Endothelial cell of umbilical vein (primary cell): Measurements from ENCODE around the gene CYSLTR2. TPM values are rescaled to one million over a fixed set of nuclear protein-coding genes. Genes with fewer than 3 reads are reported as not detected.

Source experiments
- BruUV-seq: library from RNA; stranded (reverse); fragments of 400-500 nt; replicated peaks from 2 replicates; lab custom pipeline; 2021; lab: Mats Ljungman, UMichigan
- CTCF ChIA-PET: fragments of 300-600, 350-600 bp; sonication (Branson Sonifier 250); formaldehyde crosslinking; loops from one replicate; lab custom pipeline; 2021; ENCODE audit warnings: antibody characterized with exemption, inconsistent platforms; lab: Charles Lee
- POLR2A ChIA-PET: fragments of 300-600, 350-600 bp; sonication (Branson Sonifier 250); formaldehyde crosslinking; loops from one replicate; lab custom pipeline; 2021; ENCODE audit warnings: antibody characterized with exemption, inconsistent platforms; lab: Charles Lee
- DNase-seq: peaks from one replicate; pipeline ENCODE4 v3.0.0-alpha.2; 2011; ENCODE audit warnings: low read depth, low spot score
- FAIRE-seq: peaks from 2 replicates; lab custom pipeline; 2011; peaks lifted over from hg19 to GRCh38; lab: Jason Lieb, UNC
- H2AFZ ChIP-seq: 2 replicates; pipeline ENCODE4 v1.6.0; 2012; ENCODE audit warnings: low read depth, low read length, control low read depth, inconsistent platforms
- H3K27ac ChIP-seq: 2 replicates; pipeline ENCODE4 v1.5.1; 2011; ENCODE audit warnings: low read depth, mild to moderate bottlenecking, control low read depth, low read length, moderate library complexity; ENCODE audit not compliant: insufficient read depth
- H3K27me3 ChIP-seq, 2 experiments: 2 replicates each; pipeline versions ENCODE4 v1.6.0 to v1.6.1; 2011; ENCODE audit warnings: low read length in 2 of 2, mixed read lengths in 1 of 2; ENCODE audit not compliant: control insufficient read depth in 2 of 2, insufficient read depth in 2 of 2
- H3K36me3 ChIP-seq, 2 experiments: 2 replicates in 1 of 2; 3 replicates in 1 of 2; pipeline ENCODE4 v1.5.1; 2011; ENCODE audit warnings: low read length in 2 of 2, mild to moderate bottlenecking in 1 of 2, moderate library complexity in 1 of 2; ENCODE audit not compliant: control insufficient read depth in 2 of 2, insufficient read depth in 2 of 2; ENCODE audit errors: extremely low read depth in 1 of 2
- H3K4me1 ChIP-seq: 3 replicates; pipeline ENCODE4 v1.5.1; 2011; ENCODE audit warnings: mild to moderate bottlenecking, low read length; ENCODE audit not compliant: control insufficient read depth, insufficient read depth; ENCODE audit errors: extremely low read depth
- H3K4me2 ChIP-seq: 2 replicates; pipeline ENCODE4 v1.6.1; 2011; ENCODE audit warnings: low read length, control low read depth, mixed read lengths; ENCODE audit not compliant: insufficient read depth
- H3K4me3 ChIP-seq, 3 experiments: fragments of 200-600 bp in 1 of 3; sonication (generic), shearing (Covaris generic) in 1 of 3; replicated peaks in 1 of 3; 2 replicates each; pipeline ENCODE4 v1.5.1; 2011 to 2016; ENCODE audit warnings: control low read depth in 3 of 3, low read length in 3 of 3, mild to moderate bottlenecking in 2 of 3, inconsistent platforms in 1 of 3, low read depth in 1 of 3, moderate library complexity in 1 of 3; ENCODE audit not compliant: insufficient read depth in 1 of 3
- H3K79me2 ChIP-seq: 2 replicates; pipeline ENCODE4 v1.6.0; 2012; ENCODE audit warnings: low read length, inconsistent platforms; ENCODE audit not compliant: control insufficient read depth, insufficient read depth
- H3K9ac ChIP-seq: replicated peaks from 2 replicates; pipeline ENCODE3; 2011; ENCODE audit warnings: low read length, control low read depth; ENCODE audit not compliant: insufficient read depth; ENCODE audit errors: extremely low read depth
- H3K9me1 ChIP-seq: replicated peaks from 3 replicates; pipeline ENCODE4 v1.6.0; 2011; ENCODE audit warnings: mild to moderate bottlenecking, low read length; ENCODE audit not compliant: control insufficient read depth, insufficient read depth; ENCODE audit errors: extremely low read depth
- H3K9me3 ChIP-seq: replicated peaks from 2 replicates; pipeline ENCODE4 v1.5.1; 2012; ENCODE audit warnings: low read length, inconsistent platforms; ENCODE audit not compliant: control insufficient read depth, insufficient read depth
- H4K20me1 ChIP-seq: replicated peaks from 2 replicates; pipeline ENCODE3; 2011; ENCODE audit warnings: mild to moderate bottlenecking, low read length; ENCODE audit not compliant: control insufficient read depth, insufficient read depth; ENCODE audit errors: extremely low read depth
- EZH2 ChIP-seq: IDR thresholded peaks from 2 replicates; pipeline ENCODE4 v1.6.1; 2012; ENCODE audit warnings: borderline replicate concordance, low read depth, mild to moderate bottlenecking, moderate library complexity, low read length, inconsistent platforms; ENCODE audit not compliant: severe bottlenecking
- FOS ChIP-seq: IDR thresholded peaks from 2 replicates; pipeline ENCODE4 v1.6.1; 2011; ENCODE audit warnings: mild to moderate bottlenecking, low read length, moderate library complexity, borderline replicate concordance; ENCODE audit not compliant: insufficient read depth
- GATA2 ChIP-seq: IDR thresholded peaks from 2 replicates; pipeline ENCODE4 v1.7.0; 2011; ENCODE audit warnings: low read depth, mild to moderate bottlenecking, moderate library complexity, mixed read lengths, low read length; ENCODE audit not compliant: insufficient read length, insufficient read depth
- JUN ChIP-seq: IDR thresholded peaks from 2 replicates; pipeline ENCODE4 v1.6.1; 2011; ENCODE audit warnings: borderline replicate concordance, low read depth; ENCODE audit not compliant: insufficient read length, insufficient read depth
- MYC ChIP-seq: IDR thresholded peaks from one replicate; pipeline ENCODE4 v1.6.1; 2011; ENCODE audit warnings: mild to moderate bottlenecking, low read depth, low read length
- POLR2A ChIP-seq: IDR thresholded peaks from 2 replicates; pipeline ENCODE4 v1.6.1; 2012; ENCODE audit warnings: low read depth, mild to moderate bottlenecking, control low read depth, low read length
- POLR2AphosphoS5 ChIP-seq: IDR thresholded peaks from 2 replicates; pipeline ENCODE4 v1.6.1; 2012; ENCODE audit warnings: low read depth, mild to moderate bottlenecking, control low read depth, low read length, moderate library complexity; ENCODE audit not compliant: insufficient read depth
- dilution Hi-C: fragments of 300-500 bp; cut with MboI; formaldehyde crosslinking; loops from one replicate; pipeline ENCODE4 v1.15.0; 2019; ENCODE audit warnings: low sequenced_read_pairs; ENCODE audit not compliant: extremely low pct_ligation_motif_present
- intact Hi-C: fragments of 100-400 bp; cut with micrococcal nuclease; formaldehyde crosslinking; loops from one replicate; pipeline ENCODE4 v1.10.0; 2022
- polyA plus RNA-seq, 4 experiments: library from polyadenylated mRNA; depleted of rRNA in 3 of 4; stranded (reverse) in 3 of 4; unstranded in 1 of 4; fragments of >200 nt; gene quantifications; 2 replicates each; pipeline versions ENCODE4 v1.2.1 to v1.2.3, GENCODE V29; 2011 to 2012; ENCODE audit warnings: missing spikeins in 1 of 4
- total RNA-seq: library from RNA; stranded (reverse); gene quantifications from 2 replicates; pipeline ENCODE4 v1.2.3, GENCODE V29; 2021
- TF ChIP-seq, protein P1 (sequence below), 2 donors: IDR thresholded peaks; 1 replicate in 1 of 2; 2 replicates in 1 of 2; pipeline ENCODE4 v1.5.1; 2011; ENCODE audit warnings: low read length in 2 of 2, mild to moderate bottlenecking in 2 of 2, moderate library complexity in 2 of 2, control low read depth in 1 of 2, inconsistent platforms in 1 of 2, low read depth in 1 of 2; ENCODE audit not compliant: insufficient read depth in 1 of 2; ENCODE audit errors: extremely low read depth in 1 of 2
- TF ChIP-seq, protein P2 (sequence below): IDR thresholded peaks from 2 replicates; pipeline ENCODE4 v1.6.1; 2011; ENCODE audit not compliant: insufficient read depth, insufficient read length

The CYSLTR2 gene
- total and polyA plus RNA-seq, 2 donors (not counting 3 experiments of a cell fraction or from before 2014, with no cell fraction given) = 0.10 to 0.31 TPM

GRCh38 chr13:48749144-48749543 is 95.4 kb downstream of the CYSLTR2 start:
- ChIA-PET POLR2A (no interaction called here), CTCF (interaction anchor here (0.8 to 5.2 kb wide), 6 partner anchors 9 to 415 kb away, joined by 3 to 66 read pairs (median 3); no protein-coding TSS in a partner anchor)
- Histone ChIP-seq H3K27ac (no peak overlapping the region), H3K79me2 (no peaks in the 10 kb centered on the region), H3K9me1 (no peaks in the 10 kb centered on the region), H3K36me3 (no peaks in the 10 kb centered on the region), H4K20me1 (no peaks in the 10 kb centered on the region), H3K4me1 (peaks cover 6% of the 10 kb centered on the region), H2AFZ (no peak overlapping the region), H3K4me3 (no peak overlapping the region), H3K27me3 (peaks cover 0 to 3% of the 10 kb centered on the region in 2 experiments), H3K9ac (no peak overlapping the region), H3K4me2 (no peak overlapping the region), H3K9me3 (no peaks in the 10 kb centered on the region)
- no TSS peak for BruUV-seq
- TF ChIP-seq POLR2AphosphoS5 (no peak), JUN (no peak), EZH2 (no peak), FOS (no peak), GATA2 (no peak), MYC (no peak), POLR2A (no peak)
- TF ChIP-seq, protein P1, sequence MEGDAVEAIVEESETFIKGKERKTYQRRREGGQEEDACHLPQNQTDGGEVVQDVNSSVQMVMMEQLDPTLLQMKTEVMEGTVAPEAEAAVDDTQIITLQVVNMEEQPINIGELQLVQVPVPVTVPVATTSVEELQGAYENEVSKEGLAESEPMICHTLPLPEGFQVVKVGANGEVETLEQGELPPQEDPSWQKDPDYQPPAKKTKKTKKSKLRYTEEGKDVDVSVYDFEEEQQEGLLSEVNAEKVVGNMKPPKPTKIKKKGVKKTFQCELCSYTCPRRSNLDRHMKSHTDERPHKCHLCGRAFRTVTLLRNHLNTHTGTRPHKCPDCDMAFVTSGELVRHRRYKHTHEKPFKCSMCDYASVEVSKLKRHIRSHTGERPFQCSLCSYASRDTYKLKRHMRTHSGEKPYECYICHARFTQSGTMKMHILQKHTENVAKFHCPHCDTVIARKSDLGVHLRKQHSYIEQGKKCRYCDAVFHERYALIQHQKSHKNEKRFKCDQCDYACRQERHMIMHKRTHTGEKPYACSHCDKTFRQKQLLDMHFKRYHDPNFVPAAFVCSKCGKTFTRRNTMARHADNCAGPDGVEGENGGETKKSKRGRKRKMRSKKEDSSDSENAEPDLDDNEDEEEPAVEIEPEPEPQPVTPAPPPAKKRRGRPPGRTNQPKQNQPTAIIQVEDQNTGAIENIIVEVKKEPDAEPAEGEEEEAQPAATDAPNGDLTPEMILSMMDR (IDR thresholded peaks at IDR 0.05; ENCODE audit: extremely low read depth in 1 of 2, insufficient read depth in 1 of 2, low read depth in 1 of 2, low read length in 2 of 2) = no peak
- TF ChIP-seq, protein P2, sequence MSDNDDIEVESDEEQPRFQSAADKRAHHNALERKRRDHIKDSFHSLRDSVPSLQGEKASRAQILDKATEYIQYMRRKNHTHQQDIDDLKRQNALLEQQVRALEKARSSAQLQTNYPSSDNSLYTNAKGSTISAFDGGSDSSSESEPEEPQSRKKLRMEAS = no peak
- DNase-seq (no peak), FAIRE-seq (no peak)
- intact Hi-C loops = loop anchor here (1.0 kb wide), 2 partner anchors 20 to 154 kb away; no protein-coding TSS in a partner anchor
- dilution Hi-C loops = no loop called here
